Ectodermal cell (in vitro differentiated cells): Measurements from ENCODE around the gene GPAT3.

ENCODE experiments used
- H3K27ac ChIP-seq: 2 replicates; pipeline ENCODE4 v1.7.0; 2013; ENCODE audit warnings: mild to moderate bottlenecking, low read depth, low read length; ENCODE audit not compliant: insufficient read depth, poor library complexity, severe bottlenecking
- H3K27me3 ChIP-seq: 2 replicates; pipeline ENCODE4 v1.7.0; 2013; ENCODE audit warnings: mild to moderate bottlenecking, low read length; ENCODE audit not compliant: insufficient read depth, control insufficient read depth, poor library complexity, severe bottlenecking
- H3K36me3 ChIP-seq: one replicate; pipeline ENCODE4 v1.7.0; 2013; ENCODE audit warnings: low read length; ENCODE audit not compliant: control insufficient read depth, insufficient read depth
- H3K4me1 ChIP-seq: one replicate; pipeline ENCODE4 v1.7.0; 2013; ENCODE audit warnings: low read length; ENCODE audit not compliant: control insufficient read depth, insufficient read depth
- H3K4me3 ChIP-seq: 2 replicates; pipeline ENCODE4 v1.7.0; 2013; ENCODE audit warnings: low read depth, low read length, control low read depth; ENCODE audit not compliant: insufficient read depth
- H3K9me3 ChIP-seq: 2 replicates; pipeline ENCODE4 v1.7.0; 2013; ENCODE audit warnings: mild to moderate bottlenecking, low read length, moderate library complexity; ENCODE audit not compliant: control insufficient read depth
- WGBS, 2 experiments: methylation state at CpG; one replicate each; pipeline ENCODE4 v1.1.7; 2013; ENCODE audit warnings: missing lambda C conversion rate in 2 of 2; 5-methylcytosine and 5-hydroxymethylcytosine counted together

GPAT3 gene

GRCh38 chr4:83591730-83592129 lies 55.8 kb downstream of the GPAT3 start:
- no peaks in the 10 kb centered on the region for H3K27me3 ChIP-seq
- WGBS, 2 experiments, result 73 to 95% methylated on average over 1 of the region's 1 CpG
- H3K4me1 ChIP-seq, result peaks cover 12% of the 10 kb centered on the region
- H3K27ac ChIP-seq, result no peak overlapping the region
- H3K9me3 ChIP-seq, result no peaks in the 10 kb centered on the region
- H3K4me3 ChIP-seq, result no peak overlapping the region
- H3K36me3 ChIP-seq, result no peaks in the 10 kb centered on the region

DNA sequence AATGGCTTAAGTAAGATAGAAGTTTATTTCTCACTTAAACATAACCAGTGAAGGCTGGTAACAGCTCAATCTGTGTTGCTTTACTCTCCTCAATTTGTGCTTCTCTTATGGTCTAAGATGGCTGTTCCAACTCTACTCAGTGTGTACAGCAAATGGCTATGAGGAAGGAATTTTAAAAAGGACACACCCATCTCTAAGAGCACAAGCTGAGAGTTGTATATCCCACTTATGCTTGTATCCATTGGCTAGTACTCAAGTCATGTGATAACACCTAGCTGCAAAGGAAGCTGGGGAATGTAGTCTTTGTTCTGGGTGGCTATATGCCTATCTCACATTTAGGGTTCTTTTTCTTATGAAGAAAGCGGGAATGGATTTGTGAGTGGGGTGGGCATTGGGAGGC lies 63.3 kb downstream of the GPAT3 start:
- H3K27me3 ChIP-seq, result no peaks in the 10 kb centered on the region
- H3K4me3 ChIP-seq, result no peak overlapping the region
- H3K9me3 ChIP-seq, result no peaks in the 10 kb centered on the region
- H3K27ac ChIP-seq, result no peak overlapping the region
- WGBS, 2 experiments, result 88% methylated on average over 1 of the region's 1 CpG; no CpG with 5 or more reads in 1 of the 2 experiments
- no peaks in the 10 kb centered on the region for H3K4me1 ChIP-seq
- no peaks in the 10 kb centered on the region for H3K36me3 ChIP-seq

DNA sequence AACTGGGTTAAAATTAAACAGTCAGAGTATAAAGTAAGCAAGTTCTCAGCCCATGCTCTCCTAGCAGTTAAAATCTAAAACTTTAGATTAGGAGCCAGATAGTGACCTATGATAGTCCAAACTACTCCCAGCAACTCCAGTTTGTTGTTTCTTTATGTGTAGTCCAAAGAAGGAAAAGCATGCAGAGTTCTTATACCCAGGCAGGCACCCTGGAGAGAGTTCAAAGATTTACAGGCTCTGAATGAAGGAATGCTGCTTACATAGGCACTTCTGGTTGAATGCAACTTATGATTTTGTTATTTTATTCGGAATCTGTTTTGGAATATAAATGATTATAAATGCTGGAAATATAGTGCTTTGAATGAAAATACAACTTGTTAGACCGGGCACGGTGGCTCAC lies 67.2 kb downstream of the GPAT3 start:
- Histone ChIP-seq H3K27ac (no peak overlapping the region), H3K36me3 (no peaks in the 10 kb centered on the region), H3K4me3 (no peak overlapping the region), H3K27me3 (no peaks in the 10 kb centered on the region), H3K9me3 (no peaks in the 10 kb centered on the region), H3K4me1 (no peaks in the 10 kb centered on the region)
- WGBS, 2 experiments, result 94 to 95% methylated on average over 3 of the region's 3 CpGs

- no peak overlapping the region for H3K27ac ChIP-seq
- WGBS, 2 experiments, result 93 to 100% methylated on average over 2 of the region's 2 CpGs
- H3K4me1 ChIP-seq, result no peaks in the 10 kb centered on the region
- H3K9me3 ChIP-seq, result no peaks in the 10 kb centered on the region
- no peaks in the 10 kb centered on the region for H3K36me3 ChIP-seq
- no peaks in the 10 kb centered on the region for H3K27me3 ChIP-seq
- no peak overlapping the region for H3K4me3 ChIP-seq
These were observed 68.4 kb downstream of the GPAT3 start for GRCh38 chr4:83604321-83604720.

GRCh38 chr4:83605210-83605609 lies 69.3 kb downstream of the GPAT3 start:
- no peak overlapping the region for H3K27ac ChIP-seq

DNA sequence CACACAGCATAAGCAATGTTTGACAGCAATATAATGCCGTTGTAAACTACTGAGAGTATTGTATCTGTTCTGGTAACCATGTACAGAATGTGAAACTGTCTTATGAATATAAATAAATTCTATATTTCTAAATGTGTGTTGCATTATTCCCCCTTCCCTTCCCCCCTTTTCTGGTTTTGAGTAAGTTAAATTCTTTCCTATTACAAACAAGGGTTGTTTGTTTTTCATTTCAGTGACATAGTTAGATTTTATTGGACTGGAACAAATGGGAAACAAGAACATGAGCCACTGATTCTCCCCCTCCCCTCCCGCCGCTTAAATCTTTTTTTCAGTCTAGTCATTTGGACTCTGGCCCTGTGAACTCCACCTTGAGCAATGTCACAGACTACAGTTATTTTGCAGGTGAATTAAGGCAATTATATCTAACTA lies 69.8 kb downstream of the GPAT3 start:
- H3K36me3 ChIP-seq, result no peaks in the 10 kb centered on the region
- H3K4me1 ChIP-seq, result no peaks in the 10 kb centered on the region
- no peaks in the 10 kb centered on the region for H3K9me3 ChIP-seq
- 89 to 96% methylated on average over 2 of the region's 3 CpGs for WGBS, 2 experiments
- no peak overlapping the region for H3K4me3 ChIP-seq
- H3K27ac ChIP-seq, result no peak overlapping the region
- no peaks in the 10 kb centered on the region for H3K27me3 ChIP-seq

More at GRCh38 chr4:83605210-83605609, 69.3 kb downstream of the GPAT3 start:
- no peaks in the 10 kb centered on the region for H3K4me1 ChIP-seq
- H3K9me3 ChIP-seq, result no peaks in the 10 kb centered on the region
- 78 to 82% methylated on average over 3 of the region's 3 CpGs for WGBS, 2 experiments
- no peak overlapping the region for H3K4me3 ChIP-seq
- no peaks in the 10 kb centered on the region for H3K36me3 ChIP-seq
- no peaks in the 10 kb centered on the region for H3K27me3 ChIP-seq

DNA sequence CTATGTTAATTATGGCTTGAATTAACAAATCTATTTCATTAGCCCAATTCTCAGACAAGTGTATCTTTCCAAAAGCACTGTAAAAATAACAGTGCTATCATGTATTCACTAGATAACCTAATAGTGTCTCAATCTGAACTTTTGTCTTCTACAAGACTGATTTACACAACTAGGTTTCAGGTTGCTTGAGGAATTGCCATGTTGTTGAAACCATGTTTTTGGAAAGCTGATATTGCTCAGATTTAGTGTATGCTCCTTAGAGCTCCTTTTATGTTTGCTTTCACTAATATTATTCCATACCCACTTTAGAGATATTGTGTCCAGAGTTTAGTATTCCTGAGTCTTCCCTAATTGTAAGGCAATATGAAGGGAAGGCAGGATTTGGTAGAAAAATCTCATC lies 70.6 kb downstream of the GPAT3 start:
- Histone ChIP-seq H3K9me3 (no peaks in the 10 kb centered on the region), H3K36me3 (no peaks in the 10 kb centered on the region), H3K27ac (no peak overlapping the region), H3K4me1 (no peaks in the 10 kb centered on the region), H3K27me3 (no peaks in the 10 kb centered on the region), H3K4me3 (no peak overlapping the region)

DNA sequence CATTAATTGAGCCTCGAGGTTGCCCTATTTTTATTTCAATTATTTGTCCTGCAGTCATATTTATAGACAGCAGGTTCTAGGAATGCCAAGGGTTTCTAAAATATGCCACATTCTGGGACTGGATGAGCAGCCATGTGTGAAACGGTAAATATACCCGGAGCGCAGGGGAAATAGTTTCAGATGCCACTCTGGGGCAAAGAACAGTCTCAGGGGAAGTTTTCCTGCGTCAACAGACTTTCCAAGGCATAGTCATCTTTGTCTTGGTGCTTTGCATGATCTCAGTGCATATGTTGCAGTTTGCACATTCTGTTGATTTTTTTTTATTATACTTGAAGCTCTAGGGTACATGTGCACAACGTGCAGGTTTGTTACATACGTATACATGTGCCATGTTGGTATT lies 71.0 kb downstream of the GPAT3 start:
- no peaks in the 10 kb centered on the region for H3K36me3 ChIP-seq
- H3K4me3 ChIP-seq, result no peak overlapping the region
- no peaks in the 10 kb centered on the region for H3K4me1 ChIP-seq
- no peaks in the 10 kb centered on the region for H3K27me3 ChIP-seq
- H3K27ac ChIP-seq, result no peak overlapping the region
- no peaks in the 10 kb centered on the region for H3K9me3 ChIP-seq
- 93 to 95% methylated on average over 7 of the region's 7 CpGs for WGBS, 2 experiments

GRCh38 chr4:83609365-83609764 lies 73.5 kb downstream of the GPAT3 start:
- Histone ChIP-seq H3K36me3 (no peaks in the 10 kb centered on the region), H3K27me3 (no peaks in the 10 kb centered on the region), H3K9me3 (peaks cover 3% of the 10 kb centered on the region), H3K4me1 (no peaks in the 10 kb centered on the region), H3K4me3 (no peak overlapping the region), H3K27ac (no peak overlapping the region)

DNA sequence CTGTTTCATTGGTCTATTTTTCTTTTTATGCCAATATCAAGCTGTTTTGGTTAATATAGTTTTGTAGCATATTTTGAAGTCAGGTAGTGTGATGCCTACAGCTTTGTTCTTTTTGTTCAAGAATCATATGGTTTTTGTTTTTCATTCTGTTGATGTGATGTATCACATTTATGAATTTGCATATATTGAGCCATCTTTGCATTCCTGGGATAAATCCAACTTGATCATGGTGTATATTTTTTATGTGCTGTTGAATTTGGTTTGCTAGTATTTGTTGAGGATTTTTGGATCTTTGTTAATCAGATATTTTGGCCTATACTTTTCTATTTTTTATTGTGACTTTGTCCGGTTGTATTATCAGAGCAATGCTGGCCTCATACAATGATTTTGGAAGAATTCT lies 74.8 kb downstream of the GPAT3 start:
- Histone ChIP-seq H3K4me3 (no peak overlapping the region), H3K36me3 (no peaks in the 10 kb centered on the region), H3K4me1 (no peaks in the 10 kb centered on the region), H3K27me3 (no peaks in the 10 kb centered on the region), H3K9me3 (peaks cover 3% of the 10 kb centered on the region), H3K27ac (no peak overlapping the region)
- WGBS, 2 experiments, result 88 to 90% methylated on average over 1 of the region's 1 CpG

GRCh38 chr4:83613023-83613422 lies 77.1 kb downstream of the GPAT3 start:
- H3K27me3 ChIP-seq, result no peaks in the 10 kb centered on the region
- no peaks in the 10 kb centered on the region for H3K36me3 ChIP-seq
- H3K4me3 ChIP-seq, result no peak overlapping the region
- H3K27ac ChIP-seq, result no peak overlapping the region
- H3K9me3 ChIP-seq, result peaks cover 3% of the 10 kb centered on the region
- no peaks in the 10 kb centered on the region for H3K4me1 ChIP-seq
